Measurements from ENCODE around the gene SCN1B.

- TF ChIP-seq CTCF (IDR thresholded peaks at IDR 0.05) (no peak), POLR2A (IDR thresholded peaks at IDR 0.05) (no peak)
Measured at GRCh38 chr19:35063940-35064818, 33.9 kb downstream of the SCN1B start.
